MCF 10A (cell line): ENCODE results near the gene CCDC190. TPM values are rescaled to one million over a fixed set of nuclear protein-coding genes. Genes with fewer than 3 reads are reported as not detected.
"Not testable (repeated sequence)": the region's sequence is repeated elsewhere in the genome, so short reads cannot be mapped to it uniquely, and the experiment has no call there.

Experiments used
- BruUV-seq: library from RNA; stranded (reverse); fragments of 400-500 nt; replicated peaks from 2 replicates; lab custom pipeline; 2021; lab: Mats Ljungman, UMichigan
- CTCF ChIA-PET: fragments of 300-600 bp; sonication (Branson Sonifier 250); formaldehyde crosslinking; extraction: SDS; loops from one replicate; lab custom pipeline; 2021; ENCODE audit warnings: antibody characterized with exemption, inconsistent platforms; lab: Yijun Ruan, JAX
- POLR2A ChIA-PET: fragments of 300-600, 350-650 bp; sonication (Branson Sonifier 250); formaldehyde crosslinking; extraction: SDS; loops from one replicate; lab custom pipeline; 2020; ENCODE audit warnings: antibody characterized with exemption, inconsistent platforms; lab: Yijun Ruan, JAX
- DNase-seq: peaks from one replicate; pipeline ENCODE4 v3.0.0-alpha.2; 2018; ENCODE audit not compliant: unreplicated experiment
- H3K27ac Mint-ChIP-seq: one replicate; pipeline ENCODE4 v1.8.0; 2022; ENCODE audit warnings: mild to moderate bottlenecking, low read depth, mixed read lengths; ENCODE audit not compliant: unreplicated experiment
- H3K27me3 Mint-ChIP-seq: one replicate; pipeline ENCODE4 v1.8.0; 2022; ENCODE audit warnings: mixed read lengths; ENCODE audit not compliant: insufficient read depth, unreplicated experiment
- H3K36me3 Mint-ChIP-seq: one replicate; pipeline ENCODE4 v1.8.0; 2022; ENCODE audit warnings: mild to moderate bottlenecking, moderate library complexity, mixed read lengths; ENCODE audit not compliant: insufficient read depth, unreplicated experiment
- H3K4me1 Mint-ChIP-seq: one replicate; pipeline ENCODE4 v1.8.0; 2022; ENCODE audit warnings: mixed read lengths; ENCODE audit not compliant: insufficient read depth, unreplicated experiment
- H3K4me3 Mint-ChIP-seq: one replicate; pipeline ENCODE4 v1.8.0; 2022; ENCODE audit warnings: mild to moderate bottlenecking, moderate library complexity, mixed read lengths; ENCODE audit not compliant: unreplicated experiment
- H3K9me3 Mint-ChIP-seq: one replicate; pipeline ENCODE4 v1.8.0; 2022; ENCODE audit warnings: mixed read lengths; ENCODE audit not compliant: unreplicated experiment
- intact Hi-C: fragments of 100-400 bp; cut with micrococcal nuclease; formaldehyde crosslinking; loops from 2 replicates; pipeline ENCODE4 v1.14.1; 2022
- total RNA-seq: library from RNA; stranded (reverse); gene quantifications from 2 replicates; pipeline ENCODE4 v1.2.3, GENCODE V29; 2022
- TF ChIP-seq, protein P1 (sequence below): fragments of 200-600 bp; IDR thresholded peaks from one replicate; pipeline ENCODE4 v1.8.0; 2022; ENCODE audit warnings: antibody characterized with exemption, mild to moderate bottlenecking; ENCODE audit not compliant: unreplicated experiment

The CCDC190 gene
- total RNA-seq, 1 experiment from 2014 or later, result not detected

DNA sequence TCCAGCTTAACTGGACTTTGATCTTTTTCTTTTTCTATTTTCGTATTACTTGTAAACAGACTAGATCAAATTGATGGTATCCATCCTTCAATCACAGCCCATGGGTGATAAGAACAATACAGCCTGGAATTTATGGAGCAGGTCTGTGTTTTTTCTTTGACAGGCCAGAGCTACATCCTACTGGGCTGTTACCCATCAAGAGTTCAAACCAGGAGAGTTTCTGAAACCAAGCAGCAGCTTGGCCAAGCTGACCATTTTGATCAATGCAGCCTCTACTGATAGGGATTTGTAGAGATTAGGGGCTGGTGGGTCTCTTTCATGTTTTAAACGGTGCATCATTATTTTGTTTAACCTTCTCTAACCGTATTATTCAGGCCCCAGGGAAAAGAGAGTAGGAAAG, 24.3 kb upstream of the CCDC190 start:
- BruUV-seq, result no TSS peak
- intact Hi-C loops, result no loop called here
- Mint-ChIP-seq H3K9me3 (no peaks in the 10 kb centered on the region), H3K36me3 (no peaks in the 10 kb centered on the region), H3K27me3 (no peaks in the 10 kb centered on the region), H3K27ac (no peak overlapping the region), H3K4me3 (no peak overlapping the region), H3K4me1 (no peaks in the 10 kb centered on the region)
- no peak for DNase-seq
- ChIA-PET POLR2A (no interaction called here), CTCF (interaction anchor here (0.6 to 2.8 kb wide), 11 partner anchors 9 to 1726 kb away, joined by 3 to 15 read pairs (median 3); no protein-coding TSS in a partner anchor)
- TF ChIP-seq, protein P1, sequence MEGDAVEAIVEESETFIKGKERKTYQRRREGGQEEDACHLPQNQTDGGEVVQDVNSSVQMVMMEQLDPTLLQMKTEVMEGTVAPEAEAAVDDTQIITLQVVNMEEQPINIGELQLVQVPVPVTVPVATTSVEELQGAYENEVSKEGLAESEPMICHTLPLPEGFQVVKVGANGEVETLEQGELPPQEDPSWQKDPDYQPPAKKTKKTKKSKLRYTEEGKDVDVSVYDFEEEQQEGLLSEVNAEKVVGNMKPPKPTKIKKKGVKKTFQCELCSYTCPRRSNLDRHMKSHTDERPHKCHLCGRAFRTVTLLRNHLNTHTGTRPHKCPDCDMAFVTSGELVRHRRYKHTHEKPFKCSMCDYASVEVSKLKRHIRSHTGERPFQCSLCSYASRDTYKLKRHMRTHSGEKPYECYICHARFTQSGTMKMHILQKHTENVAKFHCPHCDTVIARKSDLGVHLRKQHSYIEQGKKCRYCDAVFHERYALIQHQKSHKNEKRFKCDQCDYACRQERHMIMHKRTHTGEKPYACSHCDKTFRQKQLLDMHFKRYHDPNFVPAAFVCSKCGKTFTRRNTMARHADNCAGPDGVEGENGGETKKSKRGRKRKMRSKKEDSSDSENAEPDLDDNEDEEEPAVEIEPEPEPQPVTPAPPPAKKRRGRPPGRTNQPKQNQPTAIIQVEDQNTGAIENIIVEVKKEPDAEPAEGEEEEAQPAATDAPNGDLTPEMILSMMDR, result no peak

- BruUV-seq, result no TSS peak
- POLR2A ChIA-PET, result no interaction called here
- Mint-ChIP-seq H3K27ac (no peak overlapping the region), H3K4me1 (no peaks in the 10 kb centered on the region), H3K36me3 (no peaks in the 10 kb centered on the region), H3K27me3 (no peaks in the 10 kb centered on the region), H3K9me3 (no peaks in the 10 kb centered on the region), H3K4me3 (no peak overlapping the region)
- no peak for DNase-seq
- TF ChIP-seq, protein P1, result no peak
- CTCF ChIA-PET, result interaction anchor here (0.6 to 2.8 kb wide), 11 partner anchors 9 to 1727 kb away, joined by 3 to 15 read pairs (median 3); no protein-coding TSS in a partner anchor
- intact Hi-C loops, result no loop called here
Measured at GRCh38 chr1:162884831-162885230, 23.9 kb upstream of the CCDC190 start.

GRCh38 chr1:162882248-162882674, 21.3 kb upstream of the CCDC190 start:
- POLR2A ChIA-PET, result interaction anchor here (0.6 kb wide), 1 partner anchor 11 kb away, joined by 3 read pairs; no protein-coding TSS in a partner anchor
- TF ChIP-seq, protein P1, result no peak
- Mint-ChIP-seq H3K4me1 (no peaks in the 10 kb centered on the region), H3K4me3 (no peak overlapping the region), H3K27ac (no peak overlapping the region), H3K9me3 (no peaks in the 10 kb centered on the region), H3K27me3 (peaks cover under 1% of the 10 kb centered on the region), H3K36me3 (no peaks in the 10 kb centered on the region)
- intact Hi-C loops, result no loop called here
- no TSS peak for BruUV-seq
- no peak for DNase-seq
- CTCF ChIA-PET, result interaction anchor here (0.6 to 1.8 kb wide), 6 partner anchors 22 to 433 kb away, joined by 3 to 13 read pairs (median 4); no protein-coding TSS in a partner anchor

- intact Hi-C loops, result no loop called here
- CTCF ChIA-PET, result interaction anchor here (0.7 to 1.8 kb wide), 4 partner anchors 21 to 295 kb away, joined by 3 to 13 read pairs (median 4); no protein-coding TSS in a partner anchor
Measured at GRCh38 chr1:162881590-162881989, 20.6 kb upstream of the CCDC190 start.

GRCh38 chr1:162880617-162881016, 19.6 kb upstream of the CCDC190 start:
- H3K4me1 Mint-ChIP-seq, BruUV-seq, POLR2A ChIA-PET, H3K27ac Mint-ChIP-seq, H3K4me3 Mint-ChIP-seq, intact Hi-C loops, DNase-seq, H3K9me3 Mint-ChIP-seq, CTCF ChIA-PET, H3K36me3 Mint-ChIP-seq: not testable (repeated sequence)
- H3K27me3 Mint-ChIP-seq, result peaks cover 16% of the 10 kb centered on the region

More at GRCh38 chr1:162881590-162881989, 20.6 kb upstream of the CCDC190 start:
- Mint-ChIP-seq H3K27me3 (peaks cover 7% of the 10 kb centered on the region), H3K36me3 (no peaks in the 10 kb centered on the region), H3K4me3 (no peak overlapping the region), H3K9me3 (no peaks in the 10 kb centered on the region), H3K27ac (no peak overlapping the region), H3K4me1 (no peaks in the 10 kb centered on the region)
- DNase-seq, result no peak
- TF ChIP-seq, protein P1, result no peak
- BruUV-seq, result no TSS peak
- POLR2A ChIA-PET, result no interaction called here
